Stimulated activated naive B cell treated with anti-CD40 and anti-IgM and Interleukin-4, amounts not matched to agents 10 μg/mL and 1 μg/mL and 100 μg/mL, for 72 hours (primary cell): ENCODE data around the gene HCRT.
A peak's percentile ranks its signal among the peaks of the same experiment; 100 is the strongest.

Experiments
- ATAC-seq, 2 donors: fragments of 150-1000 bp; cut with Tn5 transposase; replicated peaks; 2 replicates each; pipeline ENCODE4 v1.10.0; 2021; ENCODE audit warnings: moderate library complexity in 1 of 2
- DNase-seq: peaks from one replicate; pipeline ENCODE4 v3.0.0; 2021
- H3K27ac Mint-ChIP-seq: one replicate; pipeline ENCODE4 v1.8.0; 2022; ENCODE audit warnings: mild to moderate bottlenecking, mixed read lengths
- H3K27me3 Mint-ChIP-seq, 2 donors: one replicate each; pipeline ENCODE4 v1.8.0; 2022; ENCODE audit warnings: mixed read lengths in 2 of 2
- H3K36me3 Mint-ChIP-seq, 2 donors: one replicate each; pipeline ENCODE4 v1.8.0; 2022; ENCODE audit warnings: mixed read lengths in 2 of 2, mild to moderate bottlenecking in 1 of 2
- H3K4me1 Mint-ChIP-seq, 2 donors: one replicate each; pipeline ENCODE4 v1.8.0; 2022; ENCODE audit warnings: mixed read lengths in 2 of 2, mild to moderate bottlenecking in 1 of 2
- H3K4me3 Mint-ChIP-seq, 2 donors: one replicate each; pipeline ENCODE4 v1.8.0; 2022; ENCODE audit warnings: mild to moderate bottlenecking in 2 of 2, mixed read lengths in 2 of 2, moderate library complexity in 1 of 2
- H3K9me3 Mint-ChIP-seq, 2 donors: one replicate each; pipeline ENCODE4 v1.8.0; 2022; ENCODE audit warnings: mixed read lengths in 2 of 2, mild to moderate bottlenecking in 1 of 2

The HCRT gene

GRCh38 chr17:42179911-42180410 lies 5.3 kb downstream of the HCRT start:
- H3K27ac Mint-ChIP-seq, result no peak overlapping the region
- H3K36me3 Mint-ChIP-seq, result peaks cover 19 to 24% of the 10 kb centered on the region in 2 donors
- no peak for ATAC-seq
- H3K27me3 Mint-ChIP-seq, result peaks cover 11 to 12% of the 10 kb centered on the region in 2 donors
- H3K4me1 Mint-ChIP-seq, result peaks cover 59 to 77% of the 10 kb centered on the region in 2 donors
- peak; percentile 21 for DNase-seq
- H3K9me3 Mint-ChIP-seq, result no peaks in the 10 kb centered on the region
- H3K4me3 Mint-ChIP-seq, result peak overlapping the region; percentile 63 to 82

GRCh38 chr17:42179335-42179734 lies 5.9 kb downstream of the HCRT start:
- no peak for DNase-seq

GRCh38 chr17:42178817-42179216 lies 6.4 kb downstream of the HCRT start:
- H3K4me3 Mint-ChIP-seq, result peak overlapping the region in 1 of 2 donors; percentile 1
- H3K4me1 Mint-ChIP-seq, result peaks cover 50 to 65% of the 10 kb centered on the region in 2 donors
- H3K27me3 Mint-ChIP-seq, result peaks cover 12 to 15% of the 10 kb centered on the region in 2 donors
- peak overlapping the region; percentile 59 for H3K27ac Mint-ChIP-seq
- ATAC-seq, result peak; percentile 58 to 64
- peaks cover 23 to 30% of the 10 kb centered on the region in 2 donors for H3K36me3 Mint-ChIP-seq
- no peaks in the 10 kb centered on the region for H3K9me3 Mint-ChIP-seq
- DNase-seq, result peak; percentile 42

More at GRCh38 chr17:42179335-42179734, 5.9 kb downstream of the HCRT start:
- no peak overlapping the region for H3K4me3 Mint-ChIP-seq
- H3K36me3 Mint-ChIP-seq, result peaks cover 20 to 26% of the 10 kb centered on the region in 2 donors
- H3K4me1 Mint-ChIP-seq, result peaks cover 53 to 70% of the 10 kb centered on the region in 2 donors
- H3K27ac Mint-ChIP-seq, result peak overlapping the region; percentile 14
- no peak for ATAC-seq
- peaks cover 12 to 15% of the 10 kb centered on the region in 2 donors for H3K27me3 Mint-ChIP-seq
- no peaks in the 10 kb centered on the region for H3K9me3 Mint-ChIP-seq

- peaks cover 12 to 15% of the 10 kb centered on the region in 2 donors for H3K27me3 Mint-ChIP-seq
- no peaks in the 10 kb centered on the region for H3K9me3 Mint-ChIP-seq
- peaks cover 23 to 28% of the 10 kb centered on the region in 2 donors for H3K36me3 Mint-ChIP-seq
- ATAC-seq, result no peak
- H3K4me3 Mint-ChIP-seq, result no peak overlapping the region
- no peak for DNase-seq
- H3K4me1 Mint-ChIP-seq, result peaks cover 39 to 54% of the 10 kb centered on the region in 2 donors
- H3K27ac Mint-ChIP-seq, result peak overlapping the region; percentile 43
These were observed 7.6 kb downstream of the HCRT start for GRCh38 chr17:42177684-42178083.

GRCh38 chr17:42174126-42174783 lies 11.0 kb downstream of the HCRT start:
- Mint-ChIP-seq H3K27me3 (peaks cover 12 to 15% of the 10 kb centered on the region in 2 donors), H3K36me3 (peaks cover 30 to 41% of the 10 kb centered on the region in 2 donors), H3K4me3 (no peak overlapping the region), H3K27ac (no peak overlapping the region), H3K4me1 (peaks cover 14 to 21% of the 10 kb centered on the region in 2 donors), H3K9me3 (no peaks in the 10 kb centered on the region)
- no peak for ATAC-seq
- no peak for DNase-seq

- H3K4me3 Mint-ChIP-seq, result no peak overlapping the region
- peaks cover 9 to 15% of the 10 kb centered on the region in 2 donors for H3K27me3 Mint-ChIP-seq
- no peaks in the 10 kb centered on the region for H3K9me3 Mint-ChIP-seq
- ATAC-seq (no peak), DNase-seq (no peak)
- H3K4me1 Mint-ChIP-seq, result peaks cover 7 to 10% of the 10 kb centered on the region in 2 donors
- H3K27ac Mint-ChIP-seq, result no peak overlapping the region
- H3K36me3 Mint-ChIP-seq, result peaks cover 27 to 36% of the 10 kb centered on the region in 2 donors
These were observed 13.4 kb downstream of the HCRT start for GRCh38 chr17:42171831-42172230.

GRCh38 chr17:42169351-42169750 lies 15.9 kb downstream of the HCRT start:
- H3K27me3 Mint-ChIP-seq, result no peaks in the 10 kb centered on the region
- peaks cover 20 to 26% of the 10 kb centered on the region in 2 donors for H3K36me3 Mint-ChIP-seq
- H3K4me3 Mint-ChIP-seq, result no peak overlapping the region
- no peak overlapping the region for H3K27ac Mint-ChIP-seq
- no peaks in the 10 kb centered on the region for H3K9me3 Mint-ChIP-seq
- no peak for DNase-seq
- ATAC-seq, result no peak
- H3K4me1 Mint-ChIP-seq, result peaks cover 7 to 12% of the 10 kb centered on the region in 2 donors

- peaks cover 9 to 12% of the 10 kb centered on the region in 2 donors for H3K4me1 Mint-ChIP-seq
- peaks cover 17 to 22% of the 10 kb centered on the region in 2 donors for H3K36me3 Mint-ChIP-seq
- ATAC-seq (no peak), DNase-seq (no peak)
- H3K9me3 Mint-ChIP-seq, result no peaks in the 10 kb centered on the region
- H3K4me3 Mint-ChIP-seq, result no peak overlapping the region
- no peaks in the 10 kb centered on the region for H3K27me3 Mint-ChIP-seq
- H3K27ac Mint-ChIP-seq, result no peak overlapping the region
These were observed 17.4 kb downstream of the HCRT start for GRCh38 chr17:42167807-42168206.

- ATAC-seq (no peak), DNase-seq (no peak)
- Mint-ChIP-seq H3K36me3 (peaks cover 16 to 17% of the 10 kb centered on the region in 2 donors), H3K9me3 (no peaks in the 10 kb centered on the region), H3K4me1 (peaks cover 14 to 18% of the 10 kb centered on the region in 2 donors), H3K27ac (no peak overlapping the region), H3K4me3 (no peak overlapping the region), H3K27me3 (no peaks in the 10 kb centered on the region)
These were observed 19.0 kb downstream of the HCRT start for GRCh38 chr17:42166196-42166763.

- H3K4me1 Mint-ChIP-seq, result peaks cover 16 to 21% of the 10 kb centered on the region in 2 donors
- no peak overlapping the region for H3K27ac Mint-ChIP-seq
- no peak for ATAC-seq
- H3K27me3 Mint-ChIP-seq, result no peaks in the 10 kb centered on the region
- no peaks in the 10 kb centered on the region for H3K9me3 Mint-ChIP-seq
- DNase-seq, result no peak
- peaks cover 12% of the 10 kb centered on the region in 2 donors for H3K36me3 Mint-ChIP-seq
- no peak overlapping the region for H3K4me3 Mint-ChIP-seq
These were observed 19.5 kb downstream of the HCRT start for GRCh38 chr17:42165751-42166150.

GRCh38 chr17:42163696-42164407 lies 21.4 kb downstream of the HCRT start:
- Mint-ChIP-seq H3K4me3 (no peak overlapping the region), H3K4me1 (peaks cover 16 to 21% of the 10 kb centered on the region in 2 donors), H3K9me3 (no peaks in the 10 kb centered on the region), H3K27ac (peak overlapping the region; percentile 26), H3K27me3 (no peaks in the 10 kb centered on the region), H3K36me3 (peaks cover 5 to 8% of the 10 kb centered on the region in 2 donors)
- DNase-seq, result no peak
- ATAC-seq, result no peak

- ATAC-seq (no peak), DNase-seq (no peak)
- H3K27me3 Mint-ChIP-seq, result no peaks in the 10 kb centered on the region
- H3K36me3 Mint-ChIP-seq, result peaks cover 5 to 8% of the 10 kb centered on the region in 2 donors
- no peaks in the 10 kb centered on the region for H3K9me3 Mint-ChIP-seq
- H3K27ac Mint-ChIP-seq, result peak overlapping the region; percentile 15
- peaks cover 16 to 21% of the 10 kb centered on the region in 2 donors for H3K4me1 Mint-ChIP-seq
- no peak overlapping the region for H3K4me3 Mint-ChIP-seq
These were observed 22.1 kb downstream of the HCRT start for GRCh38 chr17:42163113-42163512.

GRCh38 chr17:42160531-42160910 lies 24.7 kb downstream of the HCRT start:
- Mint-ChIP-seq H3K9me3 (no peaks in the 10 kb centered on the region), H3K4me3 (no peak overlapping the region), H3K4me1 (peaks cover 16 to 17% of the 10 kb centered on the region in 2 donors), H3K27me3 (no peaks in the 10 kb centered on the region), H3K36me3 (peaks cover 1 to 4% of the 10 kb centered on the region in 2 donors), H3K27ac (no peak overlapping the region)
- ATAC-seq (no peak), DNase-seq (no peak)

GRCh38 chr17:42159796-42160530 lies 25.3 kb downstream of the HCRT start:
- Mint-ChIP-seq H3K27ac (no peak overlapping the region), H3K27me3 (no peaks in the 10 kb centered on the region), H3K4me3 (no peak overlapping the region), H3K36me3 (peaks cover 0 to 3% of the 10 kb centered on the region in 2 donors), H3K9me3 (no peaks in the 10 kb centered on the region), H3K4me1 (peaks cover 19 to 22% of the 10 kb centered on the region in 2 donors)
- DNase-seq (no peak), ATAC-seq (no peak)
